Measurements from ENCODE around the gene PFAS.

The PFAS gene

DNA sequence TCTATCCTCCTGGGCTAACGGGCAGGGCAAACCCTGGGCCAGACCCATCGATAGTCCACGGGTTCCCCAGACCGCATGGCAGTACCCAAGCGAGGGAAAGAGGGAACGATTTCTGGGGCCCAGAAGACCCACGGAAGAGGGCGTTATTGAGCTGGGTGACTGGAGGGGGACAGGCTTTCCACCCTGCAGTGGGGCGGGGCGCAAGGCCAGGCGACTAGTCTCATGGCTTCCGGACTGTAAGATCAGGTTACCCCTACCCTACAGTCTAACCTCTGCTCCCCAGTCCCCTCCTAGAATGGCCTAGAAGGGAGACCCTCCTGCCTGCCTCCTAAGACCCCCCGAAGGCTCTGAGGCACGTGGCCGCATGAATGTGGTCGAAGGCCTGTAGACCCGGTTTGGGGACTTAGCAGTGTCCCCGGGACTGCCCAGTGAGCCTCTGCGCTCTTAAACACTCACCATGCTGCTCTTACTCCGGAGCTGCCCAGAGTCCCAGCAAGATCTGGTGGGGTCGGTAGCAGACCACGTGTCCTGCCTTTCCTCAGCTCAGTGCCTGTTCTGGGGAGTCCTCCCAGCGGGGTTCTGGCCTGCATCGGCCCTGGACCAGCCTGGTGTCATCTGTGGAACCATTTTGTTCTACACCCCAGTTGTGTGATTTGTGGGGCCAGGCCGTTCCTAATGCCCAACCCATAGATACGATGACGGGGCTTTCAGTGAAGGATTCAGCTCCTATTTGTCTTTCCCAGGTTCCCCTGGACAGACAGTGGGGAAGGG is 25.5 kb upstream of the PFAS start:
- peak; percentile 57 to 59 for DNase-seq (ENCODE audit: low read depth in 2 of 2)
- peak overlapping the region; percentile 63 to 64 for H3K4me3 ChIP-seq (replicated peaks in 1 of 2; ENCODE audit: low read depth in 2 of 2, low read length in 2 of 2)
- TF ChIP-seq, protein P1, sequence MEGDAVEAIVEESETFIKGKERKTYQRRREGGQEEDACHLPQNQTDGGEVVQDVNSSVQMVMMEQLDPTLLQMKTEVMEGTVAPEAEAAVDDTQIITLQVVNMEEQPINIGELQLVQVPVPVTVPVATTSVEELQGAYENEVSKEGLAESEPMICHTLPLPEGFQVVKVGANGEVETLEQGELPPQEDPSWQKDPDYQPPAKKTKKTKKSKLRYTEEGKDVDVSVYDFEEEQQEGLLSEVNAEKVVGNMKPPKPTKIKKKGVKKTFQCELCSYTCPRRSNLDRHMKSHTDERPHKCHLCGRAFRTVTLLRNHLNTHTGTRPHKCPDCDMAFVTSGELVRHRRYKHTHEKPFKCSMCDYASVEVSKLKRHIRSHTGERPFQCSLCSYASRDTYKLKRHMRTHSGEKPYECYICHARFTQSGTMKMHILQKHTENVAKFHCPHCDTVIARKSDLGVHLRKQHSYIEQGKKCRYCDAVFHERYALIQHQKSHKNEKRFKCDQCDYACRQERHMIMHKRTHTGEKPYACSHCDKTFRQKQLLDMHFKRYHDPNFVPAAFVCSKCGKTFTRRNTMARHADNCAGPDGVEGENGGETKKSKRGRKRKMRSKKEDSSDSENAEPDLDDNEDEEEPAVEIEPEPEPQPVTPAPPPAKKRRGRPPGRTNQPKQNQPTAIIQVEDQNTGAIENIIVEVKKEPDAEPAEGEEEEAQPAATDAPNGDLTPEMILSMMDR (IDR thresholded peaks at IDR 0.05; ENCODE audit: low read depth, low read length), result peak; percentile 5

DNA sequence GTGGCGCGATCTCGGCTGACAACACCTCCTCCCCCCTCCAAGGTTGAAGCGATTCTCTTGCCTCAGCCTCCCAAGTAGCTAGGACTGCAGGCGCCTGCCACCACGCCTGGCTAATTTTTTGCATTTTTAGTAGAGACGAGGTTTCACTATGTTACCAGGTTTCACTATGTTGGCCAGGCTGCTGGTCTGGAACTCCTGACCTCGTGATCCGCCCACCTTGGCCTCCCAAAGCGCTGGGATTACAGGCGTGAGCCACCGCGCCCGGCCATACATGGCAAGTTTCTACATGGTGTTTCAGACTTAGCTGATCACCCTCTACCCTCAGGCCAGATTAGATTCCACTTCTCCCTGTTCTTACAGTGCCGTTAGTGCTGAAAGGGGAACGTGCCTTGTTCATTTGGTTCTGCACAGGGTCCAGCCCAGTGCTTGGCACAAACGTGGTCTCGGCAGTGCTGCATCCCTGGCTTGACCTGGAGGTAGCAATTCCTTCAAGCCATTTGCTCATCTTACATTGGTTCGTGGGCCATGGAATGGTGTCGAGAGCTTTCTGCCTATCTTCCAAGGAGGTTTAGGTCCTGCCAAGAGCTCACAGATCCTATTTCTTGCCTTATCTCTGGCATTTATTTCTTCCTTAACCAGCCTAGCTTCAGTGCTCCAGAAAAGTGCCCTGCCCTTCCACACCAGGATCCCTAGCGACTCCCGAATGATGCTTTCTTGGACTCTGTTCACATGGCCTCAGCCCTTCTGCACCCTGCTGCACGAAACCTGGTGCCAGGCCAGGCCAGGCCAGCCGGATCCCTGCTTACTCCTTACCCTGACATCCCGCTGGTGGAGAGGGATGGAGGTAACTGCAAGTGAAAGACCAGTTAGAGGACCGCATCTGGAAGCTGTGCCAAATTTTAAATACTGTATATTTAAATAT is 23.9 kb upstream of the PFAS start:
- no peak for DNase-seq (ENCODE audit: low read depth in 2 of 2)
- no peak overlapping the region for H3K4me3 ChIP-seq (replicated peaks in 1 of 2; ENCODE audit: low read depth in 2 of 2, low read length in 2 of 2)
- TF ChIP-seq, protein P1 (IDR thresholded peaks at IDR 0.05; ENCODE audit: low read depth, low read length), result no peak

DNA sequence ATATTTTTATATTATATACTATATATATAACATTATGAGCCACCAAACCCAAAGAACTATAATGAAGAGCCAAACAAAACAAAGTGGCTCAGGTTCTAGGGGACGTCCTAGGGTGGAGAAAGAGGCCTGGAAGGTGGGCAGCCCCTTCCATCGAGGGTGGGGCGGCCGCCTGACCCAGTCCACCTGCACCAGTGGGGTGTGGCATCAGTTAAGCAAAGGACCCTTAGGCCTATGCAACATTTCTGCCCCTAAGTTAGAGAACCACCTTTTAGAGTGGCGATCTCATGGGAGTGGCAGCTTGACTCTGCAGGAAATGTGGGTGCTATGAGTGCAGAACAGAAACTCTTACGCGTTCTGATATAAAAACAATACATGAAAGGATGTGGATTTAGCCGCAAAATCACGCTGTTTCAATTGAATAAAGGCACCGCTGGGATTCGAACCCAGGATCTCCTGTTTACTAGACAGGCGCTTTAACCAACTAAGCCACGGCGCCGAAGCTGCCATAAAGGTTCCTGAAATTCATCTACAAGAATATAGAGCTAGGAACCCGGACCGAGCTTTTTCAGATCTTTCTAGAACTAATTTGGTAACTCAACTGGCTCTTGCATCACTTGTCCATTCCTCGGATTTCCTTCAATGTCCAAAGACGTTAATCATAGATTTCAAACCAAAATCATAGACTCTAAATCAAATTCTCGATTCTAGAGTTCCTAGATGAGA is 23.1 kb upstream of the PFAS start:
- peak; percentile 79 to 95 for DNase-seq (ENCODE audit: low read depth in 2 of 2)
- TF ChIP-seq, protein P1 (IDR thresholded peaks at IDR 0.05; ENCODE audit: low read depth, low read length), result no peak
- peak overlapping the region in 1 of 2 donors; percentile 51 for H3K4me3 ChIP-seq (replicated peaks in 1 of 2; ENCODE audit: low read depth in 2 of 2, low read length in 2 of 2)

DNA sequence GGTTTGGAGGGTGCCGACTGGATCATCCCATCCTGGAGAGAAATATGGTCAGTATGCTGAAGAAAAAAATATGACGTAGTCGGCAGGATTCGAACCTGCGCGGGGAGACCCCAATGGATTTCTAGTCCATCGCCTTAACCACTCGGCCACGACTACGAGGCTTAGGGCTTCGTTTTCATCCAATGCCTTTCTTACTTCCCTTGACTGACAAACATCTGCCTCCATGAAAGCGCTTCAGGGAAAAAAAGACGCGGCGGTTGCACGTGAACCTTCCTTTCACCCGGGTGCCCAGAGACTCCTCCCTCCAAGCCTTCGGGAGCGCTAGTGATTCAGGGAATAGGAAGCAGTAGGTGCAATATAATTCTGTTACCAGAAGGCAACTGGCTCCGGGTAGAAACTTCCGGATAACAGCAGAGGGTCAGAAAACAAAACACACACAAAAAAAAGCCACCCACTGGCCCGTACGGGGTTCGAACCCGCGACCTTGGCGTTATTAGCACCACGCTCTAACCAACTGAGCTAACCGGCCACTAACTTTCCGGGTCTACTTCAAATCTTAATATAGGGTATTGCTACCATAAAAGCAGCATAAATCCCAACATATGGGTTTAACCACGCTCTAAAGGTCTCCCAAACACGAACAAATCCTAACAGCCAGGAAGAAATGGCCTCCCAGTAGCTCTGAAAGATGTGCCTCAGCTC is 22.4 kb upstream of the PFAS start:
- peak overlapping the region; percentile 31 to 51 for H3K4me3 ChIP-seq (replicated peaks in 1 of 2; ENCODE audit: low read depth in 2 of 2, low read length in 2 of 2)
- peak; percentile 94 to 95 for DNase-seq (ENCODE audit: low read depth in 2 of 2)
- TF ChIP-seq, protein P1 (IDR thresholded peaks at IDR 0.05; ENCODE audit: low read depth, low read length), result no peak

DNA sequence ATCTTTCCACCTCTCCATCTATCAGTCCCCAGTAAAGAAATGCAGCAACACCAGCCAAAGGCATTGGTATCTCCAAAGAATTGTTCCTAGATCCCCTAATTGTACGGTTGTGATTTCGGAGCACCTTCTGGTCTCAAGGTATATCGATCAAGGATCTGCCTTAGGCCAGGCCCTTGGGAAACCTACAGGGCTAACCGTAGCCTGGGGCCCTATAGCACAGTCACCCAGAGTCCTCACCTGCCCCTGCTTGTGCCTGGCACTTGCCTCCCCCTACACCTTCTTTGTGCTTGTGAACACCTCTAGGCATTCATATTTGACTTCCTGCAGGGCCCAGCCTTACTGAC is 21.9 kb upstream of the PFAS start:
- H3K4me3 ChIP-seq (replicated peaks in 1 of 2; ENCODE audit: low read depth in 2 of 2, low read length in 2 of 2), result peak overlapping the region in 1 of 2 donors; percentile 51
- DNase-seq (ENCODE audit: low read depth in 2 of 2), result no peak

More for the DNA sequence above, 21.9 kb upstream of the PFAS start:
- TF ChIP-seq, protein P1 (IDR thresholded peaks at IDR 0.05; ENCODE audit: low read depth, low read length), result no peak
